GM12878 (cell line): ENCODE data around the gene MATN4.

Source experiments
- ATF2 ChIP-seq: IDR thresholded peaks from 2 replicates; pipeline ENCODE4 v1.6.1; 2012; ENCODE audit warnings: low read length, inconsistent platforms
- DPF2 ChIP-seq: fragments of 450-650 bp; IDR thresholded peaks from 2 replicates; pipeline ENCODE4 v1.6.1; 2017; ENCODE audit warnings: mild to moderate bottlenecking
- EZH2 ChIP-seq: IDR thresholded peaks from 2 replicates; pipeline ENCODE4 v1.6.1; 2012; ENCODE audit warnings: low read depth, mild to moderate bottlenecking, control low read depth, inconsistent platforms, low read length, borderline replicate concordance; ENCODE audit not compliant: control insufficient read depth
- FOXK2 ChIP-seq: fragments of 450-650 bp; IDR thresholded peaks from 2 replicates; pipeline ENCODE4 v1.6.1; 2017; ENCODE audit warnings: mild to moderate bottlenecking, moderate library complexity
- PKNOX1 ChIP-seq: fragments of 450-650 bp; IDR thresholded peaks from 2 replicates; pipeline ENCODE4 v1.6.1; 2016; ENCODE audit warnings: mild to moderate bottlenecking
- POLR2A ChIP-seq: IDR thresholded peaks from 2 replicates; pipeline ENCODE4 v1.6.1; 2011; ENCODE audit warnings: low read depth, mild to moderate bottlenecking, low read length
- POLR2AphosphoS2 ChIP-seq: IDR thresholded peaks from 2 replicates; pipeline ENCODE4 v1.6.1; 2011; ENCODE audit warnings: low read depth, mild to moderate bottlenecking, low read length, improper control_type of control experiment, moderate library complexity
- POLR2AphosphoS5 ChIP-seq: IDR thresholded peaks from 2 replicates; pipeline ENCODE4 v1.6.1; 2011; ENCODE audit warnings: mild to moderate bottlenecking, low read length, inconsistent platforms
- TAF1 ChIP-seq: IDR thresholded peaks from 2 replicates; pipeline ENCODE4 v1.6.1; 2011; ENCODE audit warnings: mild to moderate bottlenecking, low read depth, low read length, borderline replicate concordance
- ZNF274 ChIP-seq: IDR thresholded peaks from one replicate; pipeline ENCODE4 v1.8.0; 2011; ENCODE audit not compliant: insufficient read length, insufficient read depth
- TF ChIP-seq, protein P1 (sequence below), 3 experiments: IDR thresholded peaks in 2 of 3; conservative IDR thresholded peaks in 1 of 3; 2 replicates each; pipeline ENCODE4 v1.5.1; 2011; ENCODE audit warnings: low read depth in 3 of 3, low read length in 3 of 3, mild to moderate bottlenecking in 3 of 3, control low read depth in 2 of 3, moderate library complexity in 2 of 3, inconsistent platforms in 1 of 3, mixed read lengths in 1 of 3; ENCODE audit not compliant: control insufficient read depth in 2 of 3, insufficient read depth in 1 of 3; ENCODE audit errors: extremely low read depth in 1 of 3

- TF ChIP-seq POLR2AphosphoS5, result no peak
- TF ChIP-seq FOXK2, result no peak
- no peak for TF ChIP-seq ATF2
- TF ChIP-seq, protein P1, sequence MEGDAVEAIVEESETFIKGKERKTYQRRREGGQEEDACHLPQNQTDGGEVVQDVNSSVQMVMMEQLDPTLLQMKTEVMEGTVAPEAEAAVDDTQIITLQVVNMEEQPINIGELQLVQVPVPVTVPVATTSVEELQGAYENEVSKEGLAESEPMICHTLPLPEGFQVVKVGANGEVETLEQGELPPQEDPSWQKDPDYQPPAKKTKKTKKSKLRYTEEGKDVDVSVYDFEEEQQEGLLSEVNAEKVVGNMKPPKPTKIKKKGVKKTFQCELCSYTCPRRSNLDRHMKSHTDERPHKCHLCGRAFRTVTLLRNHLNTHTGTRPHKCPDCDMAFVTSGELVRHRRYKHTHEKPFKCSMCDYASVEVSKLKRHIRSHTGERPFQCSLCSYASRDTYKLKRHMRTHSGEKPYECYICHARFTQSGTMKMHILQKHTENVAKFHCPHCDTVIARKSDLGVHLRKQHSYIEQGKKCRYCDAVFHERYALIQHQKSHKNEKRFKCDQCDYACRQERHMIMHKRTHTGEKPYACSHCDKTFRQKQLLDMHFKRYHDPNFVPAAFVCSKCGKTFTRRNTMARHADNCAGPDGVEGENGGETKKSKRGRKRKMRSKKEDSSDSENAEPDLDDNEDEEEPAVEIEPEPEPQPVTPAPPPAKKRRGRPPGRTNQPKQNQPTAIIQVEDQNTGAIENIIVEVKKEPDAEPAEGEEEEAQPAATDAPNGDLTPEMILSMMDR (IDR thresholded peaks at IDR 0.05 in 2 of 3, conservative IDR thresholded peaks at IDR 0.05 in 1 of 3; ENCODE audit: control insufficient read depth in 2 of 3, extremely low read depth in 1 of 3, insufficient read depth in 1 of 3, low read depth in 3 of 3, low read length in 3 of 3), result no peak
- no peak for TF ChIP-seq POLR2AphosphoS2
- TF ChIP-seq DPF2, result no peak
- TF ChIP-seq POLR2A, result no peak
- no peak for TF ChIP-seq EZH2
- TF ChIP-seq ZNF274, result no peak
- TF ChIP-seq TAF1, result no peak
- no peak for TF ChIP-seq PKNOX1
Observed at GRCh38 chr20:45338121-45339030, 30.3 kb upstream of the MATN4 start.
